Activated naive CD4-positive, alpha-beta T cell treated with anti-CD3 and anti-CD28 coated beads, Interleukin-2, amount 50 U/mL, for 24 hours (primary cell): ENCODE measurements around the gene SMAD5.

ENCODE experiments used
- H3K27ac Mint-ChIP-seq: one replicate; pipeline ENCODE4 v1.8.0; 2021; ENCODE audit warnings: mild to moderate bottlenecking, mixed read lengths
- H3K27me3 Mint-ChIP-seq: one replicate; pipeline ENCODE4 v1.8.0; 2021; ENCODE audit warnings: mixed read lengths
- H3K36me3 Mint-ChIP-seq: one replicate; pipeline ENCODE4 v1.8.0; 2021; ENCODE audit warnings: mixed read lengths
- H3K4me1 Mint-ChIP-seq: one replicate; pipeline ENCODE4 v1.8.0; 2021; ENCODE audit warnings: mixed read lengths
- H3K4me3 Mint-ChIP-seq: one replicate; pipeline ENCODE4 v1.8.0; 2021; ENCODE audit warnings: mild to moderate bottlenecking, mixed read lengths
- H3K9me3 Mint-ChIP-seq: one replicate; pipeline ENCODE4 v1.8.0; 2021; ENCODE audit warnings: mixed read lengths

Gene SMAD5

GRCh38 chr5:136210259-136210658, 77.6 kb downstream of the SMAD5 start:
- Mint-ChIP-seq H3K36me3 (no peaks in the 10 kb centered on the region), H3K4me1 (no peaks in the 10 kb centered on the region), H3K9me3 (no peaks in the 10 kb centered on the region), H3K27me3 (peaks cover 9% of the 10 kb centered on the region), H3K27ac (no peak overlapping the region), H3K4me3 (no peak overlapping the region)

- H3K36me3 Mint-ChIP-seq: no peaks in the 10 kb centered on the region
- peaks cover 9% of the 10 kb centered on the region for H3K27me3 Mint-ChIP-seq
- H3K27ac Mint-ChIP-seq: no peak overlapping the region
- no peak overlapping the region for H3K4me3 Mint-ChIP-seq
- H3K4me1 Mint-ChIP-seq: no peaks in the 10 kb centered on the region
- no peaks in the 10 kb centered on the region for H3K9me3 Mint-ChIP-seq
Observed at GRCh38 chr5:136211282-136212040, 78.8 kb downstream of the SMAD5 start.

GRCh38 chr5:136212252-136212721, 79.6 kb downstream of the SMAD5 start:
- H3K27me3 Mint-ChIP-seq: peaks cover 9% of the 10 kb centered on the region
- no peaks in the 10 kb centered on the region for H3K9me3 Mint-ChIP-seq
- H3K27ac Mint-ChIP-seq: no peak overlapping the region
- no peak overlapping the region for H3K4me3 Mint-ChIP-seq
- H3K36me3 Mint-ChIP-seq: no peaks in the 10 kb centered on the region
- no peaks in the 10 kb centered on the region for H3K4me1 Mint-ChIP-seq

- no peak overlapping the region for H3K4me3 Mint-ChIP-seq
- no peaks in the 10 kb centered on the region for H3K36me3 Mint-ChIP-seq
- peaks cover 9% of the 10 kb centered on the region for H3K27me3 Mint-ChIP-seq
- no peaks in the 10 kb centered on the region for H3K9me3 Mint-ChIP-seq
- H3K27ac Mint-ChIP-seq: no peak overlapping the region
- no peaks in the 10 kb centered on the region for H3K4me1 Mint-ChIP-seq
Observed at GRCh38 chr5:136213919-136214493, 81.4 kb downstream of the SMAD5 start.

- Mint-ChIP-seq H3K4me1 (no peaks in the 10 kb centered on the region), H3K9me3 (no peaks in the 10 kb centered on the region), H3K27ac (no peak overlapping the region), H3K4me3 (no peak overlapping the region), H3K27me3 (peaks cover 8% of the 10 kb centered on the region), H3K36me3 (no peaks in the 10 kb centered on the region)
Observed at GRCh38 chr5:136215812-136216211, 83.2 kb downstream of the SMAD5 start.

GRCh38 chr5:136216230-136216629, 83.6 kb downstream of the SMAD5 start:
- Mint-ChIP-seq H3K27ac (no peak overlapping the region), H3K4me1 (no peaks in the 10 kb centered on the region), H3K36me3 (no peaks in the 10 kb centered on the region), H3K4me3 (no peak overlapping the region), H3K27me3 (peaks cover 6% of the 10 kb centered on the region), H3K9me3 (peaks cover 2% of the 10 kb centered on the region)

GRCh38 chr5:136221340-136221739, 88.7 kb downstream of the SMAD5 start:
- no peak overlapping the region for H3K27ac Mint-ChIP-seq
- H3K4me3 Mint-ChIP-seq: no peak overlapping the region
- no peaks in the 10 kb centered on the region for H3K27me3 Mint-ChIP-seq
- no peaks in the 10 kb centered on the region for H3K4me1 Mint-ChIP-seq
- no peaks in the 10 kb centered on the region for H3K36me3 Mint-ChIP-seq
- peaks cover 6% of the 10 kb centered on the region for H3K9me3 Mint-ChIP-seq

GRCh38 chr5:136222580-136223235, 90.1 kb downstream of the SMAD5 start:
- H3K9me3 Mint-ChIP-seq: peaks cover 6% of the 10 kb centered on the region
- H3K27me3 Mint-ChIP-seq: no peaks in the 10 kb centered on the region
- no peak overlapping the region for H3K4me3 Mint-ChIP-seq
- no peaks in the 10 kb centered on the region for H3K36me3 Mint-ChIP-seq
- H3K27ac Mint-ChIP-seq: no peak overlapping the region
- no peaks in the 10 kb centered on the region for H3K4me1 Mint-ChIP-seq

- H3K36me3 Mint-ChIP-seq: no peaks in the 10 kb centered on the region
- no peaks in the 10 kb centered on the region for H3K4me1 Mint-ChIP-seq
- H3K27me3 Mint-ChIP-seq: peaks cover 2% of the 10 kb centered on the region
- H3K4me3 Mint-ChIP-seq: no peak overlapping the region
- peaks cover 6% of the 10 kb centered on the region for H3K9me3 Mint-ChIP-seq
- H3K27ac Mint-ChIP-seq: no peak overlapping the region
Observed at GRCh38 chr5:136225796-136226195, 93.2 kb downstream of the SMAD5 start.

GRCh38 chr5:136226401-136226800, 93.8 kb downstream of the SMAD5 start:
- Mint-ChIP-seq H3K4me1 (no peaks in the 10 kb centered on the region), H3K27me3 (peaks cover 2% of the 10 kb centered on the region)

GRCh38 chr5:136228136-136228757, 95.6 kb downstream of the SMAD5 start:
- H3K9me3 Mint-ChIP-seq: no peaks in the 10 kb centered on the region
- H3K4me1 Mint-ChIP-seq: no peaks in the 10 kb centered on the region
- H3K36me3 Mint-ChIP-seq: no peaks in the 10 kb centered on the region
- peaks cover 2% of the 10 kb centered on the region for H3K27me3 Mint-ChIP-seq
- no peak overlapping the region for H3K4me3 Mint-ChIP-seq
- H3K27ac Mint-ChIP-seq: no peak overlapping the region

More at GRCh38 chr5:136226401-136226800, 93.8 kb downstream of the SMAD5 start:
- Mint-ChIP-seq H3K4me3 (no peak overlapping the region), H3K9me3 (peaks cover 2% of the 10 kb centered on the region), H3K27ac (no peak overlapping the region), H3K36me3 (no peaks in the 10 kb centered on the region)

- Mint-ChIP-seq H3K4me1 (no peaks in the 10 kb centered on the region), H3K27me3 (peaks cover 2% of the 10 kb centered on the region), H3K27ac (no peak overlapping the region), H3K4me3 (no peak overlapping the region), H3K9me3 (no peaks in the 10 kb centered on the region), H3K36me3 (no peaks in the 10 kb centered on the region)
Observed at GRCh38 chr5:136230176-136230575, 97.5 kb downstream of the SMAD5 start.

GRCh38 chr5:136232316-136232715, 99.7 kb downstream of the SMAD5 start:
- no peaks in the 10 kb centered on the region for H3K4me1 Mint-ChIP-seq
- no peak overlapping the region for H3K27ac Mint-ChIP-seq
- H3K4me3 Mint-ChIP-seq: no peak overlapping the region
- no peaks in the 10 kb centered on the region for H3K36me3 Mint-ChIP-seq
- H3K27me3 Mint-ChIP-seq: peaks cover 2% of the 10 kb centered on the region
- no peaks in the 10 kb centered on the region for H3K9me3 Mint-ChIP-seq
